Esophagus (tissue), 2 donors: ENCODE results near the gene GABARAPL1. TPM values are rescaled to one million over a fixed set of nuclear protein-coding genes. Genes with fewer than 3 reads are reported as not detected.
"Not testable (repeated sequence)": the region's sequence is repeated elsewhere in the genome, so short reads cannot be mapped to it uniquely, and the experiment has no call there.

ENCODE experiments used
- H3K27ac ChIP-seq, 2 donors: one replicate each; pipeline ENCODE4 v1.5.1; 2013; ENCODE audit warnings: low read depth in 2 of 2, mild to moderate bottlenecking in 2 of 2, inconsistent platforms in 1 of 2, low read length in 1 of 2, moderate library complexity in 1 of 2
- H3K27me3 ChIP-seq, 2 donors: one replicate each; pipeline ENCODE4 v1.6.1; 2013; ENCODE audit warnings: low read length in 2 of 2, control low read depth in 1 of 2, mild to moderate bottlenecking in 1 of 2; ENCODE audit not compliant: insufficient read depth in 2 of 2, control insufficient read depth in 1 of 2
- H3K36me3 ChIP-seq, 2 donors: one replicate each; pipeline ENCODE4 v1.6.1; 2013; ENCODE audit warnings: low read length in 1 of 2; ENCODE audit not compliant: control insufficient read depth in 2 of 2, insufficient read depth in 2 of 2
- H3K4me1 ChIP-seq, 2 donors: one replicate each; pipeline ENCODE4 v1.6.1; 2013; ENCODE audit warnings: low read length in 1 of 2; ENCODE audit not compliant: control insufficient read depth in 2 of 2, insufficient read depth in 2 of 2
- H3K4me3 ChIP-seq, 2 donors: one replicate each; pipeline ENCODE4 v1.5.1; 2013; ENCODE audit warnings: low read length in 2 of 2, mild to moderate bottlenecking in 2 of 2, low read depth in 1 of 2, moderate library complexity in 1 of 2
- H3K9me3 ChIP-seq, 2 donors: one replicate each; pipeline ENCODE4 v1.6.1; 2013; ENCODE audit warnings: mild to moderate bottlenecking in 2 of 2, low read depth in 1 of 2, low read length in 1 of 2, moderate library complexity in 1 of 2; ENCODE audit not compliant: control insufficient read depth in 2 of 2, insufficient read depth in 1 of 2
- WGBS, 2 donors: extraction: QIAGEN DNeasy Blood & Tissue Kit; methylation state at CpG; one replicate each; pipeline ENCODE4 v1.1.7; 2013; 5-methylcytosine and 5-hydroxymethylcytosine counted together
- polyA plus RNA-seq, 2 donors: library from polyadenylated mRNA; stranded (reverse); fragments of 200-250 nt; gene quantifications; one replicate each; pipeline ENCODE4 v1.2.3, GENCODE V29; 2013
- donor health status: healthy with polysubstance abuse.
- donor health status: Bipolar disorder and iron deficiency.

Gene GABARAPL1
- polyA plus RNA-seq, 2 donors = 15.0 to 25.3 TPM

- H3K36me3 ChIP-seq = no peaks in the 10 kb centered on the region
- 64 to 73% methylated on average over 4 of the region's 4 CpGs for WGBS, 2 donors
- no peaks in the 10 kb centered on the region for H3K9me3 ChIP-seq
- no peak within 1 kb of the TSS for H3K4me3 ChIP-seq
- H3K4me1 ChIP-seq = no peaks in the 10 kb centered on the region
- no peaks in the 10 kb centered on the region for H3K27me3 ChIP-seq
- no peak within 1 kb of the TSS for H3K27ac ChIP-seq
Observed at GRCh38 chr12:10178821-10179220, 33.9 kb upstream of the GABARAPL1 start, which contains the start of gene TMEM52B. TSS of gene TMEM52B (plus strand) at chr12:10179032. CDS start at chr12:10179575, 543 bp downstream.

- 73 to 80% methylated on average over 5 of the region's 5 CpGs for WGBS, 2 donors
- no peaks in the 10 kb centered on the region for H3K4me1 ChIP-seq
Observed at GRCh38 chr12:10179776-10180181, 32.9 kb upstream of the GABARAPL1 start.

GRCh38 chr12:10182354-10183049, 30.2 kb upstream of the GABARAPL1 start:
- Histone ChIP-seq H3K4me3 (no peak overlapping the region), H3K36me3 (no peaks in the 10 kb centered on the region), H3K27ac (no peak overlapping the region), H3K4me1 (no peaks in the 10 kb centered on the region), H3K9me3 (no peaks in the 10 kb centered on the region), H3K27me3 (no peaks in the 10 kb centered on the region)
- WGBS, 2 donors = 30 to 38% methylated on average over 5 of the region's 5 CpGs

More at GRCh38 chr12:10179776-10180181, 32.9 kb upstream of the GABARAPL1 start:
- Histone ChIP-seq H3K27me3 (no peaks in the 10 kb centered on the region), H3K27ac (no peak overlapping the region), H3K36me3 (no peaks in the 10 kb centered on the region), H3K4me3 (no peak overlapping the region), H3K9me3 (no peaks in the 10 kb centered on the region)

- Histone ChIP-seq H3K27ac (peak overlapping the region in 1 of 2 donors; percentile 39), H3K4me3 (no peak overlapping the region), H3K36me3 (no peaks in the 10 kb centered on the region), H3K9me3 (no peaks in the 10 kb centered on the region), H3K4me1 (no peaks in the 10 kb centered on the region), H3K27me3 (no peaks in the 10 kb centered on the region)
- WGBS, 2 donors = 60 to 65% methylated on average over 7 of the region's 7 CpGs
Observed at GRCh38 chr12:10184261-10184843, 28.3 kb upstream of the GABARAPL1 start.

GRCh38 chr12:10186299-10186698, 26.4 kb upstream of the GABARAPL1 start:
- no peak overlapping the region for H3K27ac ChIP-seq
- 34 to 41% methylated on average over 11 of the region's 11 CpGs for WGBS, 2 donors

DNA sequence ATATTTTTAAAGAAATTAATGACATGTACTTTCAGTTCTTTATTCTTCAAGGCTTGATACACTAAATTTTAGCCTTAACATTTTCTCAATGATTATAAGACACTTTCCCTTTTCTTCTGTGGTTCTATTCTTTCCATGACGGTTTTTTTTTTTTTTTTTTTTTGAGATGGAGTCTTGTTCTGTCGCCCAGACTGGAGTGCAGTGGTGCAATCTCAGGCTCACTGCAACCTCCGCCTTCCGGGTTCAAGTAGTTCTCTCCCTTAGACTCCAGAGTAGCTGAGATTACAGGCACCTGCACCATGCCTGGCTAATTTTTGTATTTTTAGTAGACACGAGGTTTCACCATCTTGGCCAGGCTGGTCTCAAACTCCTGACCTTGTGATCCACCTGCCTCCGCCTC, 25.7 kb upstream of the GABARAPL1 start:
- H3K36me3 ChIP-seq, H3K4me3 ChIP-seq, H3K9me3 ChIP-seq, H3K27me3 ChIP-seq, H3K4me1 ChIP-seq, H3K27ac ChIP-seq: not testable (repeated sequence)
- 85 to 87% methylated on average over 6 of the region's 6 CpGs for WGBS, 2 donors

More at GRCh38 chr12:10186299-10186698, 26.4 kb upstream of the GABARAPL1 start:
- Histone ChIP-seq H3K4me3 (no peak overlapping the region), H3K36me3 (no peaks in the 10 kb centered on the region), H3K9me3 (no peaks in the 10 kb centered on the region), H3K27me3 (no peaks in the 10 kb centered on the region), H3K4me1 (no peaks in the 10 kb centered on the region)

DNA sequence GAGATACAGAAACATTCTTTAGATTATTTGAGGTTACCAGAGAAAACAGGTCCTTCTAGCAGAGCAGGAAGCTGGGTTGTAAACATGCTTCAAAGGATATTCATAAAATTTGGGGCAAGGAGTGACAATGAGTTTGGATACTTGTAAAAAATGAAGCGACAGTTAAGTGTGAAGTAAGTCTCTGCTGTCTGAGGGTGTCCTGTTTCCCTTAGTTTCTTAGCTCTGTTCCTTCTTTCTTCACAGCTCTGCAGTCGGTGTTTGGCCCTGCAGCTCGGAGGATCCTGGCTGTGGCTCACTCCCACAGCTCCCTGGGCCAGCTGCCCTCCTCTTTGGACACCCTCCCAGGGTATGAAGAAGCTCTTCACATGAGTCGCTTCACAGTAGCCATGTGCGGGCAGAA, 23.0 kb upstream of the GABARAPL1 start:
- Histone ChIP-seq H3K4me1 (no peaks in the 10 kb centered on the region), H3K9me3 (no peaks in the 10 kb centered on the region), H3K27ac (no peak overlapping the region), H3K4me3 (no peak overlapping the region), H3K27me3 (no peaks in the 10 kb centered on the region), H3K36me3 (no peaks in the 10 kb centered on the region)
- WGBS, 2 donors = 38 to 48% methylated on average over 5 of the region's 5 CpGs

- WGBS, 2 donors = 38 to 40% methylated on average over 13 of the region's 13 CpGs
- Histone ChIP-seq H3K27ac (no peak overlapping the region), H3K9me3 (no peaks in the 10 kb centered on the region), H3K4me1 (no peaks in the 10 kb centered on the region), H3K4me3 (no peak overlapping the region), H3K36me3 (no peaks in the 10 kb centered on the region), H3K27me3 (no peaks in the 10 kb centered on the region)
Observed at GRCh38 chr12:10190558-10191388, 21.9 kb upstream of the GABARAPL1 start.

- WGBS, 2 donors = 11 to 16% methylated on average over 2 of the region's 2 CpGs
- Histone ChIP-seq H3K4me1 (no peaks in the 10 kb centered on the region), H3K4me3 (no peak overlapping the region), H3K27ac (no peak overlapping the region), H3K9me3 (no peaks in the 10 kb centered on the region), H3K36me3 (no peaks in the 10 kb centered on the region), H3K27me3 (no peaks in the 10 kb centered on the region)
Observed at GRCh38 chr12:10191865-10192264, 20.8 kb upstream of the GABARAPL1 start.
